GM12891 (cell line): ENCODE data around the gene MNDA.

Source experiments
- DNase-seq: peaks from one replicate; pipeline ENCODE4 v3.0.0; 2011; ENCODE audit warnings: low spot score; ENCODE audit not compliant: insufficient read length
- FAIRE-seq: peaks from 2 replicates; lab custom pipeline; 2011; peaks lifted over from hg19 to GRCh38; lab: Jason Lieb, UNC
- PAX5 ChIP-seq: IDR thresholded peaks from 2 replicates; pipeline ENCODE4 v1.6.1; 2011; ENCODE audit warnings: low read length, moderate library complexity, mild to moderate bottlenecking; ENCODE audit not compliant: insufficient read depth, severe bottlenecking
- POLR2A ChIP-seq: IDR thresholded peaks from 2 replicates; pipeline ENCODE4 v1.6.1; 2011; ENCODE audit warnings: low read depth, low read length, control low read depth
- POLR2AphosphoS5 ChIP-seq: IDR thresholded peaks from 2 replicates; pipeline ENCODE4 v1.6.1; 2011; ENCODE audit warnings: low read depth, low read length, control low read depth
- POU2F2 ChIP-seq: IDR thresholded peaks from 2 replicates; pipeline ENCODE4 v1.6.1; 2011; ENCODE audit warnings: low read depth, mild to moderate bottlenecking, control low read depth, low read length, moderate library complexity
- SPI1 ChIP-seq: IDR thresholded peaks from 2 replicates; pipeline ENCODE4 v1.6.1; 2011; ENCODE audit warnings: low read depth, low read length, control low read depth
- TAF1 ChIP-seq: IDR thresholded peaks from 2 replicates; pipeline ENCODE4 v1.6.1; 2011; ENCODE audit warnings: low read depth, low read length, control low read depth

MNDA gene

DNA sequence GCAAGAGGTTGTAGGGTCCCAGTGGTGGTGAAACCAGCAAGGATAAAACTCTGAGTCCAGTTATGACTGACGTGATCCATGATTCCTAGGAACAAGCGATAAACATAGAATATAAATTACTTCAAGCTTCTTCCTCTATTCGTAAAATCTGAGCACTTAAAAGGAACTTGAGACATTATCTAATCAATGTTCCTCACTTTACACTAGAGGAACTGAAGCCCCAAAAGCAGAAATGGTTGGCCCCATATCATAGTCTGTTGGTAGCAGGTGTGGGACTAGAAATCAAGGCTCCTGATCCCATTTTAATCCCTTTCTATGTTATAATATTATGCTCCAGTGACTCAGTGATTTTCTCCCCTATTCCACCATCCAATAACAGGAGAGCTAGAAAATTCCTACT lies 21.9 kb upstream of the MNDA start:
- DNase-seq (no peak), FAIRE-seq (no peak)
- TF ChIP-seq SPI1 (0 out of 2 replicates have a peak, but pooled peaks have one; percentile 3), TAF1 (no peak)

DNA sequence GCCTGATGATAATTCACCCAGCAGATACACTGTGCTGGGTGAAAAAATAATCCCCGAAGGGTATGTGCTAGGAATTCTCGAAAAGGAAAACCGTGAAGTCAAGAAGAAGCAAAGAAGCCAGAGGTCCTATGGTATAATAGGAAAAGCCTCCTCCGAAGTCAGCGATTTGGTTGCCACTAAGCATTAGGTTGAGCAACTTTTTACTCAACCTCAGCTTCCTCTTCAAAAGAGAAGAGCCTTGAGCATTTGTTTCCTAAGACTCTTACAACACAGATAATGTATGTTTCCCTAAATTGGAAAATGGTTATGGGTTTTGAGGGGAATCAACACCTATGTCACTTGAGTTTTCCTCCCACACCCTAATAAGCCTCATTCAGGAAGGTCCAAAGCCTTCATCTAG lies 21.3 kb upstream of the MNDA start:
- TF ChIP-seq PAX5 (no peak), TAF1 (no peak), POLR2AphosphoS5 (no peak), POU2F2 (no peak), POLR2A (no peak), SPI1 (no peak)
- no peak for FAIRE-seq
- no peak for DNase-seq

DNA sequence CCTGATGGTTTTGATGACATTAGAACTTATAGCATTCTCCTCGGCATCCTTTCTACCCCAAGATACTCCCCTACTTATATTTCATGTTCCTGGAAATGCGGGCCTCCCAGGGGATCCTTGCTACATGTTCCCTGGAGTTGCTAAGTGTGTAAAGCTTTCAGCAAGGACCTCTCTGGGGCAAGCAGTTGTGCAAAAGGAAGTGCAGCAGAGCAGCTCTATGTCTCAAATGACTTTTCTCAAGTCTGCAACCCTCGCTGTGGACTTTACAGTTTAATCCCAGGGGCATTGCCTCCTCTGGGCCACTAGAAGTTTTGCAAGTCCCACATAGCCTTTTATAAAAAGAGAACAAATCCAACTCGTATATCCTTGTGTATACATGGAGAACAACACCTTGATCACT lies 20.8 kb upstream of the MNDA start:
- DNase-seq (no peak), FAIRE-seq (no peak)
- no peak for TF ChIP-seq PAX5
- no peak for TF ChIP-seq TAF1

DNA sequence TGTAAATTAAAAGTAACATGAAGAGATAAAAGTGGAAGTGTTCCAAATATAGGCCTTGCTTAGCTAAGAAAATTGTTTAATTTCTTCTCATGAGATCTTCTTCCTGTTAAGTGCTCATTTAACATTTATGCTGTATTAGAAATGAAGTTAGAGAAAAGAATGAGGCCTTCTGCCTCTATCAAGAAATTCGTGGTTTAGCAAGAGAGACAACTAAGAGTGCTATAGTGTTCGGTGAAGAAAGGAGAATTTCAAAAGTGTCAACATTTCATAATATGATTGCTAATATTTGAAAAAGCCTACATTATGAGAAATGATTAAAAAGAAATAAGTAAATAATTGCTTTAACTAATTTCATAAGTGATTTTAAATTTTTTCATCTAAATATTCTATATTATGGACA lies 18.8 kb upstream of the MNDA start:
- DNase-seq: no peak
- no peak for FAIRE-seq
- TF ChIP-seq SPI1 (no peak), POLR2AphosphoS5 (no peak), POLR2A (no peak), TAF1 (no peak), PAX5 (no peak), POU2F2 (no peak)

DNA sequence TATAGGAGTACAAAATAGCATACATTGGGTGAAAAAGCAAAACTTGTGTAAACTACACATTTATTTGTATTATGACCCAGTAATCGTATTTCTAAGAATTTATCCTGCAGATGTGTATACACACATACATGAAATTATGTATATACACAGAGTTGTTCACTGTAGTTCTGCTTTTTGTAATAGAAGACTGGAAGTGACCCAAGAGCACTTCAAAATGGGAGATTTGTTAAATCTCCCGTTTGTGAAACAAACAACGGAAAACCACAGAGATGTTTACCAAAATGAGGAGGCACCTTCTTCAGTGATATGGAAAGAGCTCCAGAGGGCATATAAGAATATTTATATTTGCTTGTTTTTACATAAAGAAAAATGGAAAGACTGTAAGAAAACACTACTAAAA lies 18.0 kb upstream of the MNDA start:
- FAIRE-seq (no peak), DNase-seq (no peak)
- TF ChIP-seq POU2F2: no peak
- no peak for TF ChIP-seq SPI1
- no peak for TF ChIP-seq POLR2AphosphoS5
- TF ChIP-seq POLR2A: no peak
- no peak for TF ChIP-seq TAF1
- TF ChIP-seq PAX5: no peak

DNA sequence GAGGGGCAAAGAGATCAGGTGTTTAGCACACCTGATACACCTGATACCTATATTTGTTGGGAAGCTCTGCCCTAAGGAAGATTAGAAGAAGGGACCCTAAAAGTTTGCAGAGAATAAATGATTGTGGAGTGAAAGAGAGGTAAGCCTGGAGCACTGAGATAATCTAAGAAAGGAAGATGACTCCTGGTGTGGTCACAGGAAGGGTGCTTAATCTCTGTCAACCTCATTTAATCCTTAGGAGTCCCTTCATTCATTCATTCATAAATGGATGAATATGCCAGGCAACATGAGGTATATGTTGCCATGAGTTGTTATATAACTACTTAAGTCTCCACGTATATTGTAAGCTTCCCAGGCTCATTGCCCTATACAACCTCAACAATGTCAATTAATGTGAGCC lies 16.2 kb upstream of the MNDA start:
- FAIRE-seq (no peak), DNase-seq (no peak)
- TF ChIP-seq TAF1 (no peak), PAX5 (no peak), POLR2AphosphoS5 (no peak), SPI1 (no peak), POLR2A (no peak), POU2F2 (no peak)

DNA sequence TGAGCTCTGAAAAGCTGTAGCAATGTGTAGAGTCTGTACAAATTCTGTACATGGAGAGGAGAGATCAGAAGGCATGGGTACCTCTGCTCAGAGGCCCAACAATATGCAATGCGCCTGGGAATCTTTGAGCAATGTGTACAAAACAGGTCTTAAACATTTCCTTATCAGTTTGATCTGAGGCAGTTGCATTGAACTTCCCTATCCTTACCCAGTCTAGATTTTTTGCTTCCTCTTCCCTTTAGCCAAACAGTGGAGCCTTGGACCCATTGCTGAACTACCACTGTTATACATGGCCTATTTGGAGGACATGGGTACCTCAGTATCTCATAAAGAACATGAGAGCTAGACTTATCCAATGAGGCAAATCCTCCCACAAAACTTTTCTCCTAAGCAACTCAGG lies 12.6 kb upstream of the MNDA start:
- DNase-seq (no peak), FAIRE-seq (peak; percentile 56)
- no peak for TF ChIP-seq PAX5
- TF ChIP-seq TAF1: no peak
- TF ChIP-seq POLR2AphosphoS5: no peak
- no peak for TF ChIP-seq SPI1
- no peak for TF ChIP-seq POU2F2
- no peak for TF ChIP-seq POLR2A

DNA sequence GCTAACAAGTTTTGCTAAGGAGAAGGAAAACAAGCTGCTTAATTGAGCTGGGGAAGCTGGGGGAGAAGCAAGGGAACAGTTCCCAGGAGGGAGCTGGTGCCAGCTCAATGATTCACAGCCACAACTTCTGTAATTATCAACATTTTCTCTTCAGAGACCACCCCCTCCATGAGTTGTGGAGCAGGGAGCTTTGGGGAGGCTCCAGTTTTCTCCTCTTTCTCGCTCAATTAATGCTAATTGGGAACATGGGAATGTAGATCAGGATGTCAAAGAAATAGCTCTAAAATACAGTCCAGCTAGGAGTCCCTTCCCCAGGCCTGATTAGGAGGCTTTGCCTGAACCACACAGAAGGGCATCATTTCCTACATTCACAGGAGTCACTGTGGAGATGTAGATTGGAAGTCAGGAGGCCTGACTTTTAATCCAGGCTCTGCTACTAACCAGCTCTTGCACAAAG lies 12.1 kb upstream of the MNDA start:
- no peak for DNase-seq
- no peak for FAIRE-seq
- TF ChIP-seq PAX5 (no peak), POLR2AphosphoS5 (no peak), POU2F2 (no peak), TAF1 (no peak), POLR2A (no peak), SPI1 (no peak)

DNA sequence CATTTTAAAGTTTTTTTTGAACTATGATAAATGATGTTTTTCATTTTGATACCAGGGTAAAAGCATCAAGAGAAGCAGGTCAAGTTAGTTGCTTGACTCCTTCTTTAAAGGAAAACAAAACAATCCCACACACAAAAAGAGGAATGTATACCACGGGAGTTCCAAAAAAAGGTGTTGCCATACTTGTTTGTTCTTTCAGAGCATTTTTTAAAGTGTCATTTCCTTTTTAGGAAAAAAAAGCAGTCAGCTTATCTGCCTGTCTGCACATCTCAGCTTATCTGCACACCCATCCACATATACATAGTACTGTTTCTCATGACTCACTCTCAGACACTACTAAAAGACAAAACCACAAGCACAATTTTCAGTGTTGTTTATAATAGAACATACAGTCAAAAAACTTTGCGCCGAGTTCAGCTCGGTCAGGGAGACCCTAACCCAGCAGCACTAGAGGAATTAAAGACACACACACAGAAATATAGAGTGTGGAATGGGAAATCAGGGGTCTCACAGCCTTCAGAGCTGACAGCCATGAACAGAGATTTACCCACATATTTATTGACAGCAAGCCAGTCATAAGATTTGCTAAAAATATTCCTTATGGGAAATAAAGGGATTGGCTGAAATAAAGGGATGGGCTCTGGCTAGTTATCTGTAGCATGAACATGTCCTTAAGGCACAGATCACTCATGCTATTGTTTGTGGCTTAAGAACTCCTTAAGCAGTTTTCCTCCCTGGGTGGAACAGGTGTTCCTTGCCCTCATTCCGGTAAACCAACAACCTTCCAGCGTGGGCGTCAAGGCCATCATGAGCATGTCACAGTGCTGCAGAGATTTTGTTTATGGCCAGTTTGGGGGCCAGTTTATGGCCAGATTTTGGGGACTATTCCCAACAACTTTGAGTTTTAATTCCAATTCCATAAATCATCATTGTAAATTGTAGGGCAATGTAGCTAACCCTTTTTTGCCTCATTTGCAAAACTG lies 11.4 kb upstream of the MNDA start:
- DNase-seq: no peak
- TF ChIP-seq TAF1: no peak
- no peak for TF ChIP-seq POLR2AphosphoS5
- TF ChIP-seq POU2F2: no peak
- no peak for TF ChIP-seq SPI1
- TF ChIP-seq PAX5: no peak
- TF ChIP-seq POLR2A: no peak
- FAIRE-seq: peak; percentile 56

DNA sequence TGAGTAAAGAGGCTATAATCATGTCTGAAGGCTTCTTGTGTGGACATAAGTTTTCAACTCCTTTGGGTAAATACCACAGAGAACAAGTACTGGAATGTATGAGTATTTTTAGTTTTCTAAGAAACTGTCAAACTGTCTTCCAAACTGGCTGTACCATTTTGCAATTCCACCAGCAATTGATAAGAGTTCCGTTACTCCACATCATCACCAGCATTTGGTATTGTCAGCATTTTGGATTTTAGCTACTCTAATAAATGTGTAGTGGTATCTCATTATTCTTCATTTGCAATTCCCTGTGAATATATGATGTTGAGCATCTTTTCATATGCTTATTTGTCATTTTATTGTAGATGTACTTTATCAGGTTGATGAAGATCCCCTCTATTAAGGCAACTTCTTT lies 9.4 kb upstream of the MNDA start:
- FAIRE-seq (no peak), DNase-seq (no peak)
- TF ChIP-seq POLR2AphosphoS5 (no peak), PAX5 (no peak), TAF1 (no peak), POU2F2 (no peak), POLR2A (no peak), SPI1 (no peak)
